Transverse colon (tissue), 4 donors: ENCODE measurements around the gene PLCXD3. TPM values are rescaled to one million over a fixed set of nuclear protein-coding genes. Genes with fewer than 3 reads are reported as not detected.

Experiments used
- DNase-seq: peaks from one replicate; pipeline ENCODE4 v3.0.0-alpha.2; 2019
- H3K27ac ChIP-seq, 4 donors: fragments of 200-600 bp; sonication (generic); 2 replicates each; pipeline ENCODE4 v1.5.1; 2016 to 2018; ENCODE audit warnings: inconsistent platforms in 4 of 4
- H3K27me3 ChIP-seq: fragments of 200-600 bp; sonication (generic); 2 replicates; pipeline ENCODE4 v1.5.1; 2017; ENCODE audit warnings: inconsistent platforms
- H3K36me3 ChIP-seq, 4 donors: fragments of 200-600 bp; sonication (generic); 2 replicates each; pipeline ENCODE4 v1.5.1; 2017 to 2019; ENCODE audit warnings: inconsistent platforms in 4 of 4
- H3K4me1 ChIP-seq, 4 donors: fragments of 200-600 bp; sonication (generic); 2 replicates each; pipeline ENCODE4 v1.5.1; 2017 to 2020; ENCODE audit warnings: inconsistent platforms in 4 of 4
- H3K4me3 ChIP-seq, 4 donors: fragments of 200-600 bp; sonication (generic); 1 replicate in 1 of 4; 2 replicates in 3 of 4; pipeline versions ENCODE4 v1.5.1 to v1.6.1; 2017 to 2019; ENCODE audit warnings: inconsistent platforms in 4 of 4
- H3K9me3 ChIP-seq, 2 donors: fragments of 200-600 bp; sonication (generic); 2 replicates each; pipeline ENCODE4 v1.5.1; 2017 to 2019; ENCODE audit warnings: inconsistent platforms in 2 of 2
- CTCF ChIP-seq, 5 experiments: fragments of 200-600 bp in 3 of 5; fragments of 450-650 bp in 2 of 5; sonication (generic) in 3 of 5; IDR thresholded peaks; 1 replicate in 2 of 5; 2 replicates in 3 of 5; pipeline ENCODE4 v1.5.1; 2016 to 2017; ENCODE audit warnings: antibody characterized with exemption in 5 of 5, inconsistent platforms in 3 of 5, mild to moderate bottlenecking in 2 of 5, moderate library complexity in 1 of 5
- EP300 ChIP-seq: sonication (generic); formaldehyde crosslinking; IDR thresholded peaks from one replicate; pipeline ENCODE4 v1.6.1; 2017; ENCODE audit warnings: antibody characterized with exemption, low read depth
- POLR2A ChIP-seq: fragments of 450-650 bp; IDR thresholded peaks from one replicate; pipeline ENCODE4 v1.6.1; 2016; ENCODE audit warnings: antibody characterized with exemption, mild to moderate bottlenecking, moderate library complexity
- POLR2AphosphoS5 ChIP-seq, 3 donors: sonication (generic); formaldehyde crosslinking; IDR thresholded peaks; one replicate each; pipeline ENCODE4 v1.6.1; 2016; ENCODE audit warnings: antibody characterized with exemption in 3 of 3
- WGBS, 2 donors: methylation state at CpG; one replicate each; pipeline ENCODE4 v1.1.5; 2018; ENCODE audit warnings: low coverage in 1 of 2; 5-methylcytosine and 5-hydroxymethylcytosine counted together
- in situ Hi-C, 4 donors: fragments of 200-750 bp; cut with MboI; loops; one replicate each; pipeline versions ENCODE4 v1.15.0 to v1.15.1; 2017; ENCODE audit warnings: low sequenced_read_pairs in 3 of 4, low pct_ligation_motif_present in 1 of 4, low pct_unique_long_range_greater_than_20kb in 1 of 4
- intact Hi-C: fragments of 100-400 bp; cut with DNase I; formaldehyde crosslinking; loops from one replicate; pipeline ENCODE4 v1.15.1; 2023; ENCODE audit warnings: low total_unique reads
- total RNA-seq, 4 donors: library from RNA; depleted of rRNA; stranded (reverse); fragments of >200 nt; gene quantifications; one replicate each; pipeline ENCODE4 v1.1.0, GENCODE V29; 2016

Gene PLCXD3
- total RNA-seq, 4 donors from 2014 or later: 0.64 to 1.9 (median 0.68) TPM; not detected in 1

- Histone ChIP-seq H3K36me3 (no peaks in the 10 kb centered on the region), H3K4me1 (no peaks in the 10 kb centered on the region), H3K4me3 (no peak overlapping the region), H3K27me3 (no peaks in the 10 kb centered on the region), H3K9me3 (peaks cover 7 to 8% of the 10 kb centered on the region in 2 donors), H3K27ac (no peak overlapping the region)
- in situ Hi-C loops: no loop called here
- intact Hi-C loops: no loop called here
- TF ChIP-seq POLR2AphosphoS5 (IDR thresholded peaks at IDR 0.05): no peak
- no peak for TF ChIP-seq EP300
- no peak for TF ChIP-seq CTCF (IDR thresholded peaks at IDR 0.05)
- no peak for TF ChIP-seq POLR2A
- DNase-seq: no peak
- WGBS, 2 donors: 93 to 94% methylated on average over 2 of the region's 2 CpGs
Observed at GRCh38 chr5:41399839-41400238, 110.6 kb downstream of the PLCXD3 start.

- Histone ChIP-seq H3K4me1 (no peaks in the 10 kb centered on the region), H3K27ac (no peak overlapping the region), H3K9me3 (no peaks in the 10 kb centered on the region), H3K36me3 (no peaks in the 10 kb centered on the region), H3K27me3 (no peaks in the 10 kb centered on the region), H3K4me3 (no peak overlapping the region)
- TF ChIP-seq POLR2AphosphoS5 (IDR thresholded peaks at IDR 0.05) (no peak), POLR2A (no peak), EP300 (no peak), CTCF (IDR thresholded peaks at IDR 0.05) (no peak)
- in situ Hi-C loops: no loop called here
- DNase-seq: no peak
- intact Hi-C loops: no loop called here
- 71% methylated on average over 1 of the region's 1 CpG; no CpG with 5 or more reads in 1 of the 2 donors for WGBS, 2 donors
Observed at GRCh38 chr5:41392016-41392415, 118.4 kb downstream of the PLCXD3 start.

GRCh38 chr5:41374631-41375030 is 135.8 kb downstream of the PLCXD3 start:
- in situ Hi-C loops (no loop called here), intact Hi-C loops (no loop called here)
- no peak overlapping the region for H3K27ac ChIP-seq
- 72 to 87% methylated on average over 2 of the region's 2 CpGs for WGBS, 2 donors
- no peak overlapping the region for H3K4me3 ChIP-seq
- H3K27me3 ChIP-seq: no peaks in the 10 kb centered on the region
- H3K9me3 ChIP-seq: no peaks in the 10 kb centered on the region
- no peaks in the 10 kb centered on the region for H3K36me3 ChIP-seq
- H3K4me1 ChIP-seq: no peaks in the 10 kb centered on the region
- DNase-seq: no peak
- TF ChIP-seq POLR2A: no peak
- TF ChIP-seq POLR2AphosphoS5 (IDR thresholded peaks at IDR 0.05): no peak
- TF ChIP-seq CTCF (IDR thresholded peaks at IDR 0.05): no peak
- no peak for TF ChIP-seq EP300

GRCh38 chr5:41373230-41373629 is 137.2 kb downstream of the PLCXD3 start:
- no peak for DNase-seq
- TF ChIP-seq CTCF (IDR thresholded peaks at IDR 0.05) (no peak), EP300 (no peak), POLR2A (no peak), POLR2AphosphoS5 (IDR thresholded peaks at IDR 0.05) (no peak)
- no peaks in the 10 kb centered on the region for H3K36me3 ChIP-seq
- no peak overlapping the region for H3K4me3 ChIP-seq
- no peaks in the 10 kb centered on the region for H3K4me1 ChIP-seq
- no peak overlapping the region for H3K27ac ChIP-seq
- no peaks in the 10 kb centered on the region for H3K27me3 ChIP-seq
- intact Hi-C loops (no loop called here), in situ Hi-C loops (no loop called here)
- no peaks in the 10 kb centered on the region for H3K9me3 ChIP-seq
- 73 to 76% methylated on average over 5 of the region's 5 CpGs for WGBS, 2 donors
